AG20443 (cell line): ENCODE measurements around the gene LRP1B.

ENCODE experiments used
- DNase-seq: peaks from one replicate; pipeline ENCODE4 v3.0.0; 2012; ENCODE audit warnings: low spot score, mixed read lengths

The LRP1B gene

DNA sequence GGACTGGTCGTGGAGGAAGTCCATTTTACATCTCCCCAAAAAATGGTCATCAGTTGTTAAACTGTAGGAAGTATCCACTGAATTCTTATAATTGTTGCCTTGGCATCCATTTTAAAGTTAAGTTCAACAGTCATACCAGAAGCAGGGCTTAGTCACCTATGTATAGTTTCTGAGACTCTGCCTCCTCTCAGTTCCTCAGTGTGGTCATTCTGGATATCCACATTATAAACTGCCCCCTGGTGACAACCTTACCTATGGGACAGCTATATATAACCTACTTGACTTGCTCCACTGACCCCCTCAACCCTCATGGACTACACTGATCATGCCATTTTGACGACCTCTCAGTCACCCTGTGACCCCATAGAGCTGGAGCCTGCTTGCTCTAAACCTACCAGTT, 617.0 kb downstream of the LRP1B start:
- DNase-seq: no peak

DNA sequence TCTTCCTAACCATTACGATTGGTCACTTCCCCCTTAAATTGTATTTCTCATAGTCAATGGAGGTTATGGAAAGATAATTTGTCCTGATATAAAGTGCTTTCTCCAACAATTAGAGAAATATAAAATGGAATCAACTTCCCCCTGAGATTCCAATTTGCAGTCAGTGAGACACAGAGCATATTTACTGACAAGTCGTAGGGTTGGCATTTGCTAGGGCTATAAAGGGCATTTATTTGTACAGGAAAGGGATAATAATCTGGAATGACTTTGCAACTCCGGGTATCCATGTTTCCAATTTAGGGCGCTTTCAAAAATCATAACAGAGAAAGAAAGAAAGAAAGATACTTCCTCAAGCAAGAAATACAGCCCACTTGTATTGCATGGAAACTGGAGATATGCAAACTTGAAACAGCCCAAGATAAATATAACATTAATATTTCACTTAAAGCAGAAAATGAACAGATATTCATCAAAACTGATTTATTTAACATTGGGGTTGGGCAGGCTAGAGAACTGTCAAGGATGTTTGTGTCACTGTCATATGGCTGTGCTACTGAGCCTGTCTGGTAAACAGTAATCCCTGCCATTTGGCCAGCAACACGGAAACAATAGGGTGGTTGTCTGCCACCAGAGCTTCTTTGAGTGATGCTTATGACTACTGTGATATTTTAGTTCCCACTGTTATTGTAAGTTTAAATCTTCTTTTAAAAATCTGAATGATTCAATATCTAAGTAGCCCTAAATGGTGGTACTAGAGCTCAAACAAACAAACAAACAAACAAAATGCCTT, 621.8 kb downstream of the LRP1B start:
- no peak for DNase-seq

GRCh38 chr2:141508086-141508752, 622.6 kb downstream of the LRP1B start:
- DNase-seq: no peak

DNA sequence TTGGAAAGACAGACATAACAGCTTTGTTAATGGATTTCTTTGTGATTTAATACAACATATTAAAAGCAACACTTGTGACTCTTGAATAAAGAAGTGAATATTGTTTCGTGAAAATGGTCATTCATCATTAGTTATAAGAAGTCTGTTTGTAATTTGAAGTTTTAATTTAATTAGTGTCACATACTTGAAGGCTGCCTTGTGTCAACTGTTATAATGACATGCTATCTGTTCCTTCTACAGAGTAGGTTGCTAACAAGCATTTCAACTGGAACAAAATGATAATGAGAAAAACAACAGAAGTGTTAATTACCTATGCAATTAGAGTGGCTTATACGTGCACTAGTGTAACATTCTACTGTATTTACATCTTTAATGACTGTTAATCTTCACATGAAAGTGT, 624.7 kb downstream of the LRP1B start:
- DNase-seq: no peak

GRCh38 chr2:141501752-141502151, 629.1 kb downstream of the LRP1B start:
- no peak for DNase-seq

DNA sequence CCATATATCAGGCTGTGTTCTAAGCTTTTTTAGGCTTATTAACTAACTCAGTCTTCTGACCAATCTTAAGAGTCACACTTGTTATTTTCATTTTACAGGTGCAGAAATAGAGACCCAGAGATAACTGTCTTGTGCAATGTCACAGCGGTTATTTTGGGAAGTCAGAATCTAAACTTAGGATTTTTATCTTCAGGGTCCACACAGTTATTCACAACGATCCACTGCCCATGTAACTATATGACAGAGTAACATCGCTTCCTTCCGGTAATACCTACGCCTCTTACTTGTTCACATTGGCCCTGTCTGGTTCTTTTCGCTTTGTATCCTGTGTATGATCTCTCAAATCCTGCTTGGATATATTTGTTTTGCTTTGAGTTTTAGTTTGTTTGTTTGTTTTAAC, 631.7 kb downstream of the LRP1B start:
- no peak for DNase-seq

DNA sequence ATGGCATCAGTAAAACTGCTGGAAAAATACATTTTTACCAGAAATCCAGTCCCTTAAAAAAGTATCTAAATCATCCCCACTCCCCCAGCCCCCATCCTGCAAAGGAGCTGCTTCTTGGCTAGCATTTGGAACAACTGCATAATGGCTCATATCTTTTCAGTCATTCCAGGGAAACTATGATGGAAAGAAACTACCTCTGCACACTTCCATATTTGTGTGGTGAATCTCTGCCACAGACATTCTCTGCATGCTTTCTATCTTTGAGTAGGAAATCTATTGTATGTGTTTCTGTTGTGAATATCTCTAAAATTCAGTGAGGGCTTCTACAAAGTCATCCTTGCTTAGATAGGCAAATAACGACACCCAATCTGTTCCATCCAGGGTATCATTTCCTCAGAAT, 632.3 kb downstream of the LRP1B start:
- no peak for DNase-seq

- DNase-seq: no peak
Observed at GRCh38 chr2:141497272-141497671, 633.5 kb downstream of the LRP1B start.

DNA sequence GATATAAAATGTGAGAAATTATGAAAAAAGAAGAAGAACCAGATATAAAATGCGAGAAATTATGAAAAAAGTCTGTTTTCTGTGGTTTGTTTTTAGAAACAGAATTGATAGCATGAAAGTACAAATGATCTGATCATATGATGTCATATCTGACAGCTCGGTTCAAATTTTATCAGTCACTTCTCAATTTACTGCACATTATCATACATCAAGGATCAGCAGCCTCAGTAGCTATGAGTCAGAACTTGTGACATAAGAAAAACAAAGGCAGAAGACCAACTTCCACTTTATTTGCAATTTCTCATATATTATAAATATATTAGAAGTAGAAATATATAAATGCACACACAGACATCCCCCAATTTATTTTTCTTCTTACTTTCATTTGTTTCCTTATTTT, 634.0 kb downstream of the LRP1B start:
- DNase-seq: no peak

DNA sequence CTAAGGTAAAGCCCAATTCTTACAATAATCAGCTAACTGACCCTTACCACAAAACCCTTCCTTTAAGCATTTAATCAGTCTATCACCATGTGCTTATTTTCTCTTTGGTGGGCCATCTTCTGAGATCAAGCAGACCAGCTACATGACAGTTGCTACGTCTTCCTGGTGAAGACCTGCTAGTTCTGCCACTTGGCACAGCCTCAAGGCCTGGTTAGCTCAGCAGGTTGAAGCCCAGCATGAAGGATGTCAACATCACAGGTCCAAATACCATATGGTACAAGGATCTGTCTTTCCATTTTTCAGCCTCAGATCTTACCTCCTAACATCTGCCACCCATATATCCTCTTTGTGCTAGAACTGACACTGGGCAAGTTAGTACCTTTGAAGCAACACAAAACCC, 636.9 kb downstream of the LRP1B start:
- DNase-seq: no peak

DNA sequence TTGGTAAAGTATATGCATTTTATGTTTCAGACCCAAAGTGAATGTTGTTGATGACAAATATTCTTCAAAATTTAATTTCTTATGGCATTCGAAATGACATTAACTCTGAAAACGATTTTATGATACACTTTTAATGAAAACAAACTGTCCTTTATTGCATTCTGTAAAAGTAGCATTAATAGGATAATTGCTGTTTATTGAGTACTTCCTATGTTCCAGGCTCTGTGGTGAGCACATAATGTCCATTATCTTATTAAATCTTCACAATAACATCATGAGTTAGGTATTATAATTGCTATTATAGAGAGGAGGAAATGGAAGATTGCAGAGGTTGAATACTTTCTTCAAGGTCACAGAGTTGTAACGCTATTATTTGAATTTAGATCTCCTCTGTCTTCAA, 638.0 kb downstream of the LRP1B start:
- no peak for DNase-seq

DNA sequence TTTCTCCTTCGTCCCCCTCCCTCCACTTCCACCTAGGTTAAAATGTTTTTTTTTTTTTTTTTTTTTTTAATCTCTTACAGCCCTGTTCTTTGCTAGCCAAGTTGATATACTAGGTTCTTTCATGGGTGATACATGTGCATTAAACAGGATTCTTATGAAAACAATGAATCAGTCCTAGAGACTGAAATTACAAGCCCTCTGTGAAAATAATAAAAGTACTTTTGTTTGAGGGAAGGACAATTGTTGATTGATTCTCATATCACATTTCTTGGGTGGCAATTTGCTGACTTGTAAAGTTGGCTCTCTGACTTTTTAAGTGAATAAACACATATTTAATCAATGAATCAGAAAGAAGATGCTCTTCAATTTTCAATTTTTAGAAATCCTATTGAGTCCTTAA, 639.9 kb downstream of the LRP1B start:
- DNase-seq: no peak

DNA sequence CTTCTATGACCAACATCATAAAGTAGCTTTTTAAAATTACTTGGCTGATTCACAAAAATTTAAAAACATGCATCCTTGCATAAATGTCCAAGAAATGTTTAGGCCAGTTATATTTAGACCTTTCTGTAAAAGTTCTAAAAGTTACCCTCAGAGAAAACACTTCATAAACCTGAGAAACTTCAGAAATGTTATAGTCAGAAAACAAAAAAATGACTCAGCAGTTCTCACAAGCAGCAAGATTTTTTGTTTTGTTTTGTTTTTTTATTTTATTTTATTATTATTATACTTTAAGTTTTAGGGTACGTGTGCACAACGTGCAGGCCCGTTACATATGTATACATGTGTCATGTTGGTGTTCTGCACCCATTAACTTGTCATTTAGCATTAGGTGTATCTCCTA, 648.1 kb downstream of the LRP1B start:
- no peak for DNase-seq

- DNase-seq: no peak
Observed at GRCh38 chr2:141475801-141476200, 655.0 kb downstream of the LRP1B start.

DNA sequence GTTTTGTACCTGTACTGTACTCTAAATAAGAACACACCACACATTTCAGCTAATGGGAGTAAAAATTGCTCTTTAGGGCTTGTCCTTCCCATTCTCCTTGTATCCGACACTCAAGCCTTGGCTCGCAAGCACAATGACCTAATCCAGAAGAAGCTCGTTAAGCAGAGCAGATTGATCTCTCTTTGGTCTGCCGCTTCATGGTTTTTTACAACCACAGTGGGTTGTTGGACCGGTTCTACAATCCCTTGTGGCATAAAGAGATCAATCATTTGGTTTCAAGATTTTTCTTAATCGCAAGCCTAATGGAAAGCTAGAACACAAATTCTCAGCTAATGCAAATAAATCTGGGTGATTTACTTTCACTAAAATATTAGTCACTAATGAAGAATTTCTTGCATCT, 662.1 kb downstream of the LRP1B start:
- no peak for DNase-seq

- DNase-seq: no peak
Observed at GRCh38 chr2:141467331-141467730, 663.5 kb downstream of the LRP1B start.

GRCh38 chr2:141464995-141465394, 665.8 kb downstream of the LRP1B start:
- DNase-seq: no peak

GRCh38 chr2:141458351-141458750, 672.5 kb downstream of the LRP1B start:
- DNase-seq: no peak

DNA sequence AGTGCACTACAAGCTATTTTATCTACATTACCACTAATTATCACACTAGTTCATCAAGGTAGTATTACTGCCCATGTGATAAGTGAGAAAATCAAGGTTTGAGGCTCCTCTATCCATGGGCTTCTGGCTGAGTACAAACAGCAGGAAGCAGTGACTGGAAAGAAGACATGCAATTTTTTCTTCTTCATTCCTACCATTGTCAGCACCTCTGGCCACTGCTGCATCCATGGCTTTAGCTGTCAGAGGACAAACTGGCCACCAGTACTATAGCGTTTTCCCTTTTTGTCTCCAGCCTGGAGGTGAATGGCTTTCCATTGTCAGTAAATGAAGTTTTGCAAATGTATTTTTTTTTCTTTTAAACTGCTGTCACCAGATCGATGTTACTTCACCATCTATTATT, 674.9 kb downstream of the LRP1B start:
- DNase-seq: no peak

- no peak for DNase-seq
Observed at GRCh38 chr2:141455211-141455826, 675.5 kb downstream of the LRP1B start.

GRCh38 chr2:141440072-141440635, 690.7 kb downstream of the LRP1B start:
- no peak for DNase-seq

DNA sequence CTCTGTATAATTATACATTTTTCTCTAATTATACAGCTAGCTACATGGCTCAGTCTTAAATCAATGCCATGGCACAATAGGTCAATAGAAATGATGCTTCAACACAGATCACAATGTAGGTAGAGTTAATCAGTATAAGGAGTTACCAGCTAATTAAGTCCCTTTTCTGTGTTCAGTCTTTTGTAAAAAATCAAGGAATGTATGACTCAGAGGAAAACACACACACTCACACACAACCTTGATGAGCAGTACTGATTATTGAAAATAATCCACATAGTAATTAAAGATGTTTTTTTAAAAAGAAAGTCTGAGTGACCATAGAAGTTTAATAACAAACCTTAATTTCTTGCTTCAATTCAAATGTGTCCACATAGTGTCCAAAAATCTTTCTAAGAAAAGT, 691.3 kb downstream of the LRP1B start:
- DNase-seq: no peak

DNA sequence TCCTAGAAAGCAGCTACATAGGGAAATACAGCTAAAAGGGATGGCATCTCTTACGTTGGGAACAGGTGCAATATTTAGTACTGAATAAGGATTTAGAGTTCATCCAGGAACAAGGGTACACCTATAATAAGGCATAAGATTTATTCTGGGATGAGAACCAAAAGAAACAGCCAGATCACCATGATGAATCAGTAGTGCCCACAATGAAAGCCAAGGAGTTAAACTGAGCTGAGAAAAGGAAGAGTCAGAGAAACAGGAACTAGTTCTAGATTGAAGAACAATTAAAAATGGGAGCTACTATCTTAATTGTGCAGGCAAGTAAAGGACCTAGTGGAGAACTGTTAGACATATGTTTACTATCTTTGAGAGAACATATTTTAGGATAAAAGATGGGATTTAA, 692.3 kb downstream of the LRP1B start:
- DNase-seq: no peak
